Kidney (tissue), 14 donors: ENCODE data around the gene JOSD1. TPM values are rescaled to one million over a fixed set of nuclear protein-coding genes. Genes with fewer than 3 reads are reported as not detected.

Experiments
- DNase-seq, 5 donors: peaks; one replicate each; pipeline ENCODE4 v3.0.0-alpha.2; 2013 to 2020
- FAIRE-seq: peaks from 2 replicates; lab custom pipeline; 2012; peaks lifted over from hg19 to GRCh38; lab: Jason Lieb, UNC
- H3K27ac ChIP-seq, 2 donors: one replicate each; pipeline ENCODE4 v1.7.0; 2013; ENCODE audit warnings: low read depth in 2 of 2, low read length in 2 of 2, inconsistent platforms in 1 of 2
- H3K27me3 ChIP-seq: one replicate; pipeline ENCODE4 v1.7.1; 2013; ENCODE audit warnings: low read length, inconsistent platforms; ENCODE audit not compliant: control insufficient read depth, insufficient read depth
- H3K36me3 ChIP-seq, 3 donors: one replicate each; pipeline versions ENCODE4 v1.7.0 to v1.7.1; 2013; ENCODE audit warnings: low read length in 3 of 3, control low read depth in 1 of 3, inconsistent platforms in 1 of 3; ENCODE audit not compliant: insufficient read depth in 3 of 3, control insufficient read depth in 2 of 3
- H3K4me1 ChIP-seq, 3 donors: one replicate each; pipeline versions ENCODE4 v1.7.0 to v1.7.1; 2013; ENCODE audit warnings: low read length in 3 of 3, inconsistent platforms in 1 of 3, low read depth in 1 of 3; ENCODE audit not compliant: control insufficient read depth in 2 of 3, insufficient read depth in 2 of 3
- H3K4me3 ChIP-seq, 3 donors: one replicate each; pipeline versions ENCODE4 v1.7.0 to v1.8.1; 2013; ENCODE audit warnings: low read length in 3 of 3, control low read depth in 1 of 3, inconsistent platforms in 1 of 3
- H3K9ac ChIP-seq, 3 donors: one replicate each; pipeline versions ENCODE4 v1.7.0 to v1.7.1; 2013; ENCODE audit warnings: low read length in 3 of 3, control low read depth in 1 of 3, inconsistent platforms in 1 of 3
- H3K9me3 ChIP-seq, 3 donors: one replicate each; pipeline versions ENCODE4 v1.7.0 to v1.7.1; 2013; ENCODE audit warnings: low read length in 3 of 3, control low read depth in 1 of 3, inconsistent platforms in 1 of 3; ENCODE audit not compliant: control insufficient read depth in 2 of 3, insufficient read depth in 1 of 3
- CTCF ChIP-seq: IDR thresholded peaks from 3 replicates; pipeline ENCODE4 v1.5.1; 2012; ENCODE audit warnings: mild to moderate bottlenecking, moderate library complexity, borderline replicate concordance; ENCODE audit not compliant: insufficient read depth; ENCODE audit errors: extremely low read depth
- intact Hi-C: fragments of 100-400 bp; cut with DNase I; formaldehyde crosslinking; loops from one replicate; pipeline ENCODE4 v1.11.1; 2022
- polyA plus RNA-seq: library from polyadenylated mRNA; stranded (reverse); fragments of 350-450 nt; fragmentation: Illumina TruSeq; extraction: RNeasy Lipid Tissue Mini Kit (QIAGEN cat#74804); gene quantifications from one replicate; pipeline ENCODE4 v1.2.3, GENCODE V29; 2014; ENCODE audit warnings: low read depth, low replicate concordance; ENCODE audit not compliant: insufficient read depth
- total RNA-seq: library from RNA; stranded (reverse); fragmentation: NEBNext Ultra II Directional; extraction: Animal tissue kit (Norgen Biotek cat#: 25700); gene quantifications from one replicate; pipeline ENCODE4 v1.2.1, GENCODE V29; 2021
- donor health status: control.
- donor health status: control.
- donor health status: control.
- donor health status: control.
- donor health status: control.
- donor health status: DM: yes; HTN: yes; CAD: no.
- donor health status: Normal renal cell carcinoma (clear cell type).

The JOSD1 gene
- total and polyA plus RNA-seq, 2 donors from 2014 or later, result 12.8 to 42.8 TPM

- intact Hi-C loops, result no loop called here
- peak in 1 of 5 donors; percentile 46 for DNase-seq
- Histone ChIP-seq H3K4me1 (peaks cover 0 to 12% (median 9%) of the 10 kb centered on the region in 3 donors), H3K27ac (no peak overlapping the region), H3K9ac (no peak overlapping the region), H3K9me3 (no peaks in the 10 kb centered on the region), H3K36me3 (peaks cover 0 to 73% (median 51%) of the 10 kb centered on the region in 3 donors), H3K27me3 (no peaks in the 10 kb centered on the region), H3K4me3 (no peak overlapping the region)
- no peak for FAIRE-seq
- TF ChIP-seq CTCF, result no peak
Measured at GRCh38 chr22:38737302-38738060, 36.7 kb upstream of the JOSD1 start.

GRCh38 chr22:38736257-38736570 is 35.5 kb upstream of the JOSD1 start:
- H3K4me1 ChIP-seq, result peaks cover 0 to 12% (median 12%) of the 10 kb centered on the region in 3 donors
- intact Hi-C loops, result no loop called here
- no peak overlapping the region for H3K4me3 ChIP-seq
- no peak for TF ChIP-seq CTCF
- peaks cover 0 to 60% (median 44%) of the 10 kb centered on the region in 3 donors for H3K36me3 ChIP-seq
- DNase-seq (no peak), FAIRE-seq (no peak)
- no peak overlapping the region for H3K9ac ChIP-seq
- no peaks in the 10 kb centered on the region for H3K9me3 ChIP-seq
- H3K27ac ChIP-seq, result no peak overlapping the region
- H3K27me3 ChIP-seq, result no peaks in the 10 kb centered on the region

GRCh38 chr22:38735465-38736256 is 34.9 kb upstream of the JOSD1 start:
- H3K4me1 ChIP-seq, result peaks cover 0 to 12% (median 12%) of the 10 kb centered on the region in 3 donors

More at GRCh38 chr22:38735465-38736256, 34.9 kb upstream of the JOSD1 start:
- DNase-seq (peak in 1 of 5 donors; percentile 77), FAIRE-seq (no peak)
- intact Hi-C loops, result no loop called here
- TF ChIP-seq CTCF, result no peak
- peak overlapping the region in 1 of 2 donors; percentile 5 for H3K27ac ChIP-seq
- no peaks in the 10 kb centered on the region for H3K9me3 ChIP-seq
- H3K9ac ChIP-seq, result no peak overlapping the region
- peaks cover 0 to 55% (median 39%) of the 10 kb centered on the region in 3 donors for H3K36me3 ChIP-seq
- H3K4me3 ChIP-seq, result no peak overlapping the region
- no peaks in the 10 kb centered on the region for H3K27me3 ChIP-seq
